Measurements from ENCODE around the gene TBCEL.

Gene TBCEL

DNA sequence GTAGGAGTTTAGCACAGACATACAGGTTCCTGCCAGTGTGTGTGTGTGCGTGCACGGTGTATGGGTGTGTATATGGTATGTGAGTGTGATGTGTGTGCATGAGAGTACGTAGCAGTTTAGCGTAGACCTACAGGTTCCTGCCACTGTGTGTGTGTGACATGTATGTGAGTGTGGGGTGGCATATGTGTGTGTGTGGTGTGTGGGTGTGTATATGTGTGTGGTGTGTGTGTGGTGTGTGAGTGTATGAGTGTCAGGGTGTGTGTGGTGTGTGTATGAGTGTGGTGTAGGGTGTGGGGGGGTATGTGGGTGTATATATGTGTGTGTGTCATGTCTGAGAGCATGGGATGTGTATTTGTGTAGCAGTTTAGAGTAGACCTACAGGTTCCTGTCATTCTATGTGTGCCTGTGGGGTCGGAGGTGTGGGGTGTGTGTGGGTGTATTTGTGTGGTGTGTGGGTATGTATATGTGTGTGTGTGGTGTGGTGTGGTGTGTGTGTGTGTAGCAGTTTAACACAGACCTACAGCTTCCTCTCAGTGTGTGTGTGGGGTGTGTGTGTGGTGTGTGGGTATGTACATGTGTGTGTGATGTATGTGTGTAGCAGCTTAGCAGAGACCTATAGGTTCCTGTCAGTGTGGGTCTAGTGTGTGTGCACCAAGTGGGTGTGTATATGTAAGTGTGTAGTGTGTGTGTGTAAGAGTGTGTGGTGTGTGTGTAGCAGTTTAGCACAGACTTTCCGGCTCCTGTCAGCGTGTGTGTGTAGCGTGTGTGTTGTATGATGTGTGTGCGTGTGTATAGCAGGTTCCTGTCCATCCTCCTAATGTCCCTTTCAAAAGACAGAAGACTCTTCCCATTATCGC, 31.8 kb upstream of the TBCEL start:
- TF ChIP-seq POU2F2 (IDR thresholded peaks at IDR 0.05; ENCODE audit: low read depth, low read length) (no peak), TAF1 (IDR thresholded peaks at IDR 0.05; ENCODE audit: low read depth, low read length) (no peak), POLR2AphosphoS5 (IDR thresholded peaks at IDR 0.05; ENCODE audit: low read depth, low read length) (no peak), SPI1 (IDR thresholded peaks at IDR 0.05; ENCODE audit: low read depth, low read length) (no peak), POLR2A (IDR thresholded peaks at IDR 0.05; ENCODE audit: low read depth, low read length) (no peak), PAX5 (IDR thresholded peaks at IDR 0.05; ENCODE audit: insufficient read depth, low read length, severe bottlenecking) (no peak)
- FAIRE-seq (peak; percentile 63), DNase-seq (ENCODE audit: insufficient read length, low spot score) (no peak)

DNA sequence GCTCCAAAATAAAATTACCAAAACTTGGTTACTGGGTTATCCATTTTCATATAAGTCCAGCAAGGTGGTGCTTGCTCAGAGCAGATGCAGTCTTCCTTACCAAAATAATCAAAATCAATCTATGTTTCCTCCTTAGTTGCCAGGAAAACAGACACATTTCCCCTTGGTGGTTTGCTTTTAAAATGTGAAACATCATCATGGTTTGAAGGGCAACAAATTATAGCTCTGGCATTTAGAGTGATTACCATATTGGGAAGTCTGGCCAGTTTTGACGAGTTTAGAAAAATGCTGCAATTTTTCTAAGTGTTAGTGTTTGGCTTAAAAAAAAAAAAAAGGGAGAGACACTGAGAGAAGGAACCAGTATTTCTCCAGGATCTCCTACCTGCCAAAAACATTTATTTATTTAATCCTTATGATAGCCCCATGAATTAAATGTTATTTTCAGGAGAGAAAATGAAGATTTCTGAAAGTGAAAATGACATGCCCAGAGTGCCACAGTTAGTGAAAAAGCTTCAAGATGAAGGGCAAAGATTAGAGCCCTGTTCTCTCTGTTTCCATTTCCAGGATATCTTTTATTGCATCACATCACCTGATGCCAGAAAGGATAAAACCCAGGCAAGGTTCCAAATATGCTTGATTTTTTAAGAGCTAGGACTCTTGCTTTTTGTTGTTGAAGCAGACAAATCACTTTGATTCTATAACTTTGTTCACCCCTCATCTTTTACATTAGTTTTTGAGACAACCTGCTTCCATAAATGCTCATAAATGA, 29.6 kb upstream of the TBCEL start:
- no peak for FAIRE-seq

DNA sequence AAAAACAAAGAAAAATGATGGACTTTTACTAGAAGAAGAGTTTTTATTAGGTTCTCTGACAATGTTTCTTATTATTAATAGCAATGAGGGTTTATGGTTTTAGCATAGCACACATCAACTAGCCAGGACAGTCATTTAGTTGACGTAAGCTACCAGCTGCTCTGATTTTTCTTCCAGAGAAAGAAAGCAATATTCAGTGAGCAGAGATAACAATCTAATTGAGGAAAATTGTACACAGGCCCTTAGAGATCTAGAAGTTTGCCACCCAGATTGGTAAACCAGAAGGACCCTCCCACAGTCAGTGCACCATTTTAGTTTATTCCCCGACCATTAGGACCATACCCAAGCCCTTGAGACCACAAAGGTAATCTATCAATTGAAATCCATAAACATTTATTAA, 28.7 kb upstream of the TBCEL start:
- TF ChIP-seq POLR2A (IDR thresholded peaks at IDR 0.05; ENCODE audit: low read depth, low read length) (no peak), PAX5 (IDR thresholded peaks at IDR 0.05; ENCODE audit: insufficient read depth, low read length, severe bottlenecking) (no peak), POLR2AphosphoS5 (IDR thresholded peaks at IDR 0.05; ENCODE audit: low read depth, low read length) (no peak), SPI1 (IDR thresholded peaks at IDR 0.05; ENCODE audit: low read depth, low read length) (no peak), POU2F2 (IDR thresholded peaks at IDR 0.05; ENCODE audit: low read depth, low read length) (no peak), TAF1 (IDR thresholded peaks at IDR 0.05; ENCODE audit: low read depth, low read length) (no peak)
- DNase-seq (ENCODE audit: insufficient read length, low spot score) = no peak
- FAIRE-seq = no peak

More for the DNA sequence above, 29.6 kb upstream of the TBCEL start:
- no peak for TF ChIP-seq SPI1 (IDR thresholded peaks at IDR 0.05; ENCODE audit: low read depth, low read length)
- no peak for TF ChIP-seq TAF1 (IDR thresholded peaks at IDR 0.05; ENCODE audit: low read depth, low read length)
- no peak for TF ChIP-seq POU2F2 (IDR thresholded peaks at IDR 0.05; ENCODE audit: low read depth, low read length)
- no peak for TF ChIP-seq POLR2AphosphoS5 (IDR thresholded peaks at IDR 0.05; ENCODE audit: low read depth, low read length)
- no peak for TF ChIP-seq PAX5 (IDR thresholded peaks at IDR 0.05; ENCODE audit: insufficient read depth, low read length, severe bottlenecking)
- no peak for TF ChIP-seq POLR2A (IDR thresholded peaks at IDR 0.05; ENCODE audit: low read depth, low read length)
- DNase-seq (ENCODE audit: insufficient read length, low spot score) = no peak

DNA sequence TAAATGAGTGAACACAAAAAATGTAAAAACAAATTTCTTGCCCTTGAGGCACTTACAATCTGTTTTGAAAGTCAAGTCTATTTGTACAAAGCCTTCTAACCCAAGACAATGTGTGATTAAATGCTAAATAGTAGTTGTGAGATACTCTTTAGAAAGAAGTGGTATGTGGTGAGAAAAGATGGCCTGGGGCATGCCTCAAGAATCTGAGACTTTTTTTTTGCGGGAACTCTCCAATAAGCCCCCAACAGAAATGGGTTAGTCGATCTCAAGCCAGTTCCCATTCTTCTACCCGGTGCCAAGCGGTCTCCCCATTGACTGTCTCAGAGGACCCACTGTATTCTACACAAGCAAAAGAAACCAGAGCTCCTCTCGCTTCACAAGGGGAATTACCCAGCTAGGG, 26.9 kb upstream of the TBCEL start:
- FAIRE-seq (no peak), DNase-seq (ENCODE audit: insufficient read length, low spot score) (no peak)
- TF ChIP-seq PAX5 (IDR thresholded peaks at IDR 0.05; ENCODE audit: insufficient read depth, low read length, severe bottlenecking) (no peak), POLR2A (IDR thresholded peaks at IDR 0.05; ENCODE audit: low read depth, low read length) (no peak), POLR2AphosphoS5 (IDR thresholded peaks at IDR 0.05; ENCODE audit: low read depth, low read length) (no peak), SPI1 (IDR thresholded peaks at IDR 0.05; ENCODE audit: low read depth, low read length) (no peak), TAF1 (IDR thresholded peaks at IDR 0.05; ENCODE audit: low read depth, low read length) (no peak), POU2F2 (IDR thresholded peaks at IDR 0.05; ENCODE audit: low read depth, low read length) (no peak)

DNA sequence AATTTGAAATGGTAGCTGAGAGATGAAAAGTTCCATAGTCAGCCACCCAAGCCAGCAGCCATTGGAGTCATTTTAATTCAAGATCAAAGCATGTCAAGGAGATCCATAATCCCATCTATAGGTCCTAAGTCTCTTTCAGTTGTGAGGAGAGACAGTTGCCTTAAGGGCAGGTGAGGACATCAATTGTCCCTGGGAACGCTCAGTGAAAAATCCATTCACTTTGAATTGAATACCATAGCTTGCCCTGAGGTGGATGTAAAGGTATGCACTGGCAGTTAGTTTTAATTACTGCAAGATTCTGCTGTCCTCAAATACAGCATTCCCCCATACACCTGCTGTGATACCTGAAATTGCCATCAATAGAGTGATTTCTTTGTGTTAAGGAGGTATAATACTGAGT, 25.3 kb upstream of the TBCEL start:
- DNase-seq (ENCODE audit: insufficient read length, low spot score) (no peak), FAIRE-seq (no peak)
- TF ChIP-seq TAF1 (IDR thresholded peaks at IDR 0.05; ENCODE audit: low read depth, low read length) = no peak
- TF ChIP-seq PAX5 (IDR thresholded peaks at IDR 0.05; ENCODE audit: insufficient read depth, low read length, severe bottlenecking) = no peak
- no peak for TF ChIP-seq POU2F2 (IDR thresholded peaks at IDR 0.05; ENCODE audit: low read depth, low read length)
- TF ChIP-seq POLR2AphosphoS5 (IDR thresholded peaks at IDR 0.05; ENCODE audit: low read depth, low read length) = no peak
- no peak for TF ChIP-seq POLR2A (IDR thresholded peaks at IDR 0.05; ENCODE audit: low read depth, low read length)
- no peak for TF ChIP-seq SPI1 (IDR thresholded peaks at IDR 0.05; ENCODE audit: low read depth, low read length)

DNA sequence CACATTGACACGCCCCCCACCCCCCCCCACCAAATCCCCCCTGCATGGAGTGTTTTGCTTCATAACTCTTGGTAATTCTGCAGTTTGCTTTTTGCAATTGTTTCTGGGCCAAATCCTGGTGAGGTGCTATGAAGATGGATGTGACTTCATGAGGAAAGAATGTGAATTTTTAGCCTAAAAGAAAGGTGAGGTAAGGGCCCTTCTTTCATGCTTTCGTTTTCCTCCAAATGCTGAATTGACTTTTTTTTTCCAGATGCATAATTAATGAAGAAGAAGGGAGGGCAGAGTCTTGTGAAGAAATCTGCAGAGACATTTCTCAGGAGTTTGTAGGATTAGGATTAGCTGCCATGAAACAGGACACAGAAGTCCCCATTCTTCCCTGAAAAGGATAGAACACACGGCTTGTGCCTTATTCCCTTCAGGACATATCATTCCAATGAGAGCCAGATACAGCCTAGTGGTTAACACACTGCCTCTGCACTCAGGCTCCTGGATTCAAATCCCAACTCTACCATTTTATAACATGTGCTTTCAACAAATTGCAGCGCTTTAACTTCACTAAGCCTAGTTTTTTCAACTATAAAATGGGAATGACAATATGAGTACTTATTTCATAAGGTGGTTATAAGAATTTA, 19.6 kb upstream of the TBCEL start:
- TF ChIP-seq SPI1 (IDR thresholded peaks at IDR 0.05; ENCODE audit: low read depth, low read length) (no peak), POU2F2 (IDR thresholded peaks at IDR 0.05; ENCODE audit: low read depth, low read length) (no peak), POLR2AphosphoS5 (IDR thresholded peaks at IDR 0.05; ENCODE audit: low read depth, low read length) (no peak), POLR2A (IDR thresholded peaks at IDR 0.05; ENCODE audit: low read depth, low read length) (no peak), PAX5 (IDR thresholded peaks at IDR 0.05; ENCODE audit: insufficient read depth, low read length, severe bottlenecking) (no peak), TAF1 (IDR thresholded peaks at IDR 0.05; ENCODE audit: low read depth, low read length) (no peak)
- DNase-seq (ENCODE audit: insufficient read length, low spot score) (no peak), FAIRE-seq (no peak)

DNA sequence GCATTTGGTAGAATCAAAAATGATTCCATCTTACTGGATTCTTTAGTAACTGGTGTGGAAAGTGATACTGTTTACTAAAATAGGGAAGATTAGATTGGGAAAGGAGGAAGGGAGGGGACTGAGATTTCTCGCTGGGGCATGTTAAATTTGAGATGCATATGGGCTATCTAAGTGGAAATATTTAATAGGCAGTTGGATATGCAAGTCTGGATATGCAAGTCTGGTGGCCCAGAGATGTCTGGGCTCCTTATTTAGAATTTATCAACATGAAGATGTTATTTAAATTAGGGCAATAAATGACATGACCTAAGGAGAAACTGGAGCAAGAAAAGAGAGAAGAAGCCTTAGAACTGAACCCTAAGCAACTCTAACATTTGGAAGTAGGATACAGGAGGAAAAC, 17.0 kb upstream of the TBCEL start:
- DNase-seq (ENCODE audit: insufficient read length, low spot score) (no peak), FAIRE-seq (no peak)
- TF ChIP-seq POLR2A (IDR thresholded peaks at IDR 0.05; ENCODE audit: low read depth, low read length) (no peak), POU2F2 (IDR thresholded peaks at IDR 0.05; ENCODE audit: low read depth, low read length) (no peak), TAF1 (IDR thresholded peaks at IDR 0.05; ENCODE audit: low read depth, low read length) (no peak), POLR2AphosphoS5 (IDR thresholded peaks at IDR 0.05; ENCODE audit: low read depth, low read length) (no peak), PAX5 (IDR thresholded peaks at IDR 0.05; ENCODE audit: insufficient read depth, low read length, severe bottlenecking) (no peak), SPI1 (IDR thresholded peaks at IDR 0.05; ENCODE audit: low read depth, low read length) (no peak)

DNA sequence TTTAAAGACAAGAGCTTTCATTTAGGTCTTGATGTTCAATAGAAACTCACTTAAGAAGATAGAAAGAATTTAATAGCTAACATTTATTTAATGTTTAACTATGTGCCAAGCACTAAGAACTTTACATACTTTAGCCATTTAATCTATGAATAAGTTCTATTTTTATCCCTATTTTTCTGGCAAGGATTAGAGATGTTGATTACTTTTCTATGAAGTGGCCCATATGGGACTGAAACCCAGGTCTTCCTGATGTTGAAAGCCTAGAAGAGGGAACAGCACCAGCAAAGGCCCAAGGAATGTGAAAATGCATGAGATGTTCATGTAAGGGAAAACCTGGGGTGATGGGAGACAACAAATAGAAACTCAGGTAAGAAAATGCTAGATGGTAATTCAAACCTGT, 15.4 kb upstream of the TBCEL start:
- DNase-seq (ENCODE audit: insufficient read length, low spot score) (no peak), FAIRE-seq (no peak)
- TF ChIP-seq PAX5 (IDR thresholded peaks at IDR 0.05; ENCODE audit: insufficient read depth, low read length, severe bottlenecking) = no peak
- TF ChIP-seq TAF1 (IDR thresholded peaks at IDR 0.05; ENCODE audit: low read depth, low read length) = no peak
- no peak for TF ChIP-seq SPI1 (IDR thresholded peaks at IDR 0.05; ENCODE audit: low read depth, low read length)
- TF ChIP-seq POLR2AphosphoS5 (IDR thresholded peaks at IDR 0.05; ENCODE audit: low read depth, low read length) = no peak
- TF ChIP-seq POLR2A (IDR thresholded peaks at IDR 0.05; ENCODE audit: low read depth, low read length) = no peak
- no peak for TF ChIP-seq POU2F2 (IDR thresholded peaks at IDR 0.05; ENCODE audit: low read depth, low read length)
